IPS-20b (cell line): ENCODE results near the gene NUPR2.
"Not testable (repeated sequence)": the region's sequence is repeated elsewhere in the genome, so short reads cannot be mapped to it uniquely, and the experiment has no call there.

ENCODE experiments used
- H3K27ac ChIP-seq: one replicate; pipeline ENCODE4 v1.5.1; 2013; ENCODE audit warnings: low read length
- H3K27me3 ChIP-seq: 2 replicates; pipeline ENCODE4 v1.6.1; 2013; ENCODE audit warnings: mild to moderate bottlenecking, low read length, inconsistent platforms; ENCODE audit not compliant: insufficient read depth
- H3K36me3 ChIP-seq: 2 replicates; pipeline ENCODE4 v1.6.1; 2013; ENCODE audit warnings: low read depth, mild to moderate bottlenecking, inconsistent platforms, low read length, moderate library complexity; ENCODE audit not compliant: insufficient read depth
- H3K4me1 ChIP-seq: 2 replicates; pipeline ENCODE4 v1.6.1; 2013; ENCODE audit warnings: mild to moderate bottlenecking, control low read depth, inconsistent platforms, low read length, moderate library complexity; ENCODE audit not compliant: insufficient read depth
- H3K4me3 ChIP-seq: 2 replicates; pipeline ENCODE4 v1.5.1; 2013; ENCODE audit warnings: mild to moderate bottlenecking, low read length, inconsistent platforms
- H3K9ac ChIP-seq: 2 replicates; pipeline ENCODE4 v1.6.1; 2013; ENCODE audit warnings: low read depth, mild to moderate bottlenecking, inconsistent platforms, low read length, moderate library complexity
- H3K9me3 ChIP-seq: 2 replicates; pipeline ENCODE4 v1.6.1; 2013; ENCODE audit warnings: mild to moderate bottlenecking, low read depth, low read length, inconsistent platforms; ENCODE audit not compliant: insufficient read depth

NUPR2 gene

GRCh38 chr7:56105508-56105907, 10.7 kb downstream of the NUPR2 start:
- Histone ChIP-seq H3K36me3 (peaks cover 31% of the 10 kb centered on the region), H3K9ac (peak overlapping the region; percentile 88; the same call in 1 of the 2 replicates), H3K9me3 (peaks cover 52% of the 10 kb centered on the region), H3K4me1 (no peaks in the 10 kb centered on the region), H3K27me3 (no peaks in the 10 kb centered on the region), H3K27ac (no peak overlapping the region), H3K4me3 (peak overlapping the region; percentile 85)

GRCh38 chr7:56104138-56104537, 12.1 kb downstream of the NUPR2 start:
- H3K36me3 ChIP-seq, result peaks cover 38% of the 10 kb centered on the region

GRCh38 chr7:56099653-56100052, 16.6 kb downstream of the NUPR2 start:
- Histone ChIP-seq H3K27me3 (no peaks in the 10 kb centered on the region), H3K27ac (no peak overlapping the region), H3K9me3 (peaks cover 15% of the 10 kb centered on the region), H3K36me3 (peaks cover 38% of the 10 kb centered on the region), H3K9ac (no peak overlapping the region), H3K4me3 (no peak overlapping the region), H3K4me1 (no peaks in the 10 kb centered on the region)

More at GRCh38 chr7:56104138-56104537, 12.1 kb downstream of the NUPR2 start:
- H3K27me3 ChIP-seq, H3K4me1 ChIP-seq, H3K27ac ChIP-seq, H3K4me3 ChIP-seq, H3K9ac ChIP-seq: not testable (repeated sequence)
- peaks cover 40% of the 10 kb centered on the region for H3K9me3 ChIP-seq

GRCh38 chr7:56098187-56099008, 17.8 kb downstream of the NUPR2 start:
- not testable (repeated sequence) for H3K4me1 ChIP-seq, H3K9ac ChIP-seq, H3K4me3 ChIP-seq, H3K27ac ChIP-seq, H3K27me3 ChIP-seq
- Histone ChIP-seq H3K9me3 (peaks cover 10% of the 10 kb centered on the region), H3K36me3 (peaks cover 29% of the 10 kb centered on the region)

- Histone ChIP-seq H3K27me3 (no peaks in the 10 kb centered on the region), H3K9ac (no peak overlapping the region), H3K4me3 (no peak overlapping the region), H3K27ac (no peak overlapping the region), H3K9me3 (peaks cover 8% of the 10 kb centered on the region), H3K36me3 (peaks cover 25% of the 10 kb centered on the region), H3K4me1 (no peaks in the 10 kb centered on the region)
Measured at GRCh38 chr7:56097700-56098099, 18.5 kb downstream of the NUPR2 start.

- Histone ChIP-seq H3K27me3 (no peaks in the 10 kb centered on the region), H3K9ac (no peak within 1 kb of the TSS), H3K9me3 (no peaks in the 10 kb centered on the region), H3K36me3 (no peaks in the 10 kb centered on the region), H3K4me1 (no peaks in the 10 kb centered on the region), H3K27ac (no peak within 1 kb of the TSS), H3K4me3 (no peak within 1 kb of the TSS)
Measured at GRCh38 chr7:56092789-56093531, 23.3 kb downstream of the NUPR2 start, which contains the start of gene PHKG1. PHKG1 (minus strand) TSS chr7:56092952; CDS start chr7:56088941, 4,011 bp downstream.

GRCh38 chr7:56092388-56092787, 23.8 kb downstream of the NUPR2 start:
- not testable (repeated sequence) for H3K27ac ChIP-seq, H3K9me3 ChIP-seq, H3K4me3 ChIP-seq, H3K9ac ChIP-seq, H3K27me3 ChIP-seq, H3K36me3 ChIP-seq, H3K4me1 ChIP-seq

GRCh38 chr7:56091591-56091990, 24.6 kb downstream of the NUPR2 start:
- H3K36me3 ChIP-seq, result no peaks in the 10 kb centered on the region
- no peaks in the 10 kb centered on the region for H3K27me3 ChIP-seq
- H3K4me3 ChIP-seq, result no peak overlapping the region
- H3K9ac ChIP-seq, result no peak overlapping the region
- no peak overlapping the region for H3K27ac ChIP-seq
- H3K9me3 ChIP-seq, result no peaks in the 10 kb centered on the region
- H3K4me1 ChIP-seq, result no peaks in the 10 kb centered on the region

GRCh38 chr7:56087445-56087844, 28.8 kb downstream of the NUPR2 start:
- Histone ChIP-seq H3K9me3 (no peaks in the 10 kb centered on the region), H3K27me3 (no peaks in the 10 kb centered on the region), H3K4me1 (no peaks in the 10 kb centered on the region), H3K4me3 (no peak overlapping the region), H3K27ac (no peak overlapping the region), H3K9ac (no peak overlapping the region), H3K36me3 (no peaks in the 10 kb centered on the region)

GRCh38 chr7:56086761-56087160, 29.5 kb downstream of the NUPR2 start:
- Histone ChIP-seq H3K27ac (no peak overlapping the region), H3K9ac (no peak overlapping the region), H3K4me3 (no peak overlapping the region), H3K9me3 (no peaks in the 10 kb centered on the region), H3K27me3 (no peaks in the 10 kb centered on the region), H3K36me3 (no peaks in the 10 kb centered on the region), H3K4me1 (no peaks in the 10 kb centered on the region)

- Histone ChIP-seq H3K4me1 (no peaks in the 10 kb centered on the region), H3K27me3 (no peaks in the 10 kb centered on the region), H3K36me3 (peaks cover 18% of the 10 kb centered on the region), H3K4me3 (no peak overlapping the region), H3K9me3 (no peaks in the 10 kb centered on the region), H3K27ac (no peak overlapping the region), H3K9ac (no peak overlapping the region)
Measured at GRCh38 chr7:56083150-56083785, 32.9 kb downstream of the NUPR2 start.
